WTC11 (cell line): ENCODE measurements around the gene KCNE4. TPM values are rescaled to one million over a fixed set of nuclear protein-coding genes. Genes with fewer than 3 reads are reported as not detected.

ENCODE experiments used
- ATAC-seq: fragments of 200-7000 bp; cut with Tn5 transposase; 2 replicates; pipeline ENCODE4 v1.10.0; 2021; ENCODE audit warnings: mild to moderate bottlenecking, moderate library complexity
- CTCF ChIA-PET: fragments of 300-600 bp; sonication (Branson Sonifier 250); formaldehyde crosslinking; loops from one replicate; lab custom pipeline; 2021; ENCODE audit warnings: antibody characterized with exemption; lab: Charles Lee
- POLR2A ChIA-PET: fragments of 350-600 bp; sonication (Branson Sonifier 250); formaldehyde crosslinking; loops from one replicate; lab custom pipeline; 2021; ENCODE audit warnings: antibody characterized with exemption; lab: Charles Lee
- DNase-seq: peaks from one replicate; pipeline ENCODE4 v3.0.0; 2021; ENCODE audit warnings: low spot score
- H3K27ac Mint-ChIP-seq: 2 replicates; pipeline ENCODE4 v1.8.0; 2021; ENCODE audit warnings: mixed read lengths
- H3K27me3 Mint-ChIP-seq: 2 replicates; pipeline ENCODE4 v1.8.0; 2021; ENCODE audit warnings: low read depth, mild to moderate bottlenecking, moderate library complexity, mixed read lengths
- H3K36me3 Mint-ChIP-seq: 2 replicates; pipeline ENCODE4 v1.8.0; 2021; ENCODE audit warnings: mixed read lengths
- H3K4me1 Mint-ChIP-seq: 2 replicates; pipeline ENCODE4 v1.8.0; 2022; ENCODE audit warnings: mixed read lengths
- H3K4me3 Mint-ChIP-seq: 2 replicates; pipeline ENCODE4 v1.8.0; 2021; ENCODE audit warnings: mild to moderate bottlenecking, moderate library complexity, mixed read lengths
- H3K9me3 Mint-ChIP-seq: 2 replicates; pipeline ENCODE4 v1.8.0; 2021; ENCODE audit warnings: mixed read lengths
- AFF4 ChIP-seq: sonication (generic); formaldehyde crosslinking; IDR thresholded peaks from 2 replicates; pipeline ENCODE4 v1.8.1; 2023; ENCODE audit warnings: mild to moderate bottlenecking, missing genetic modification reagents, borderline replicate concordance
- ARID4B ChIP-seq: sonication (generic); formaldehyde crosslinking; IDR thresholded peaks from 2 replicates; pipeline ENCODE4 v1.8.0; 2023; ENCODE audit warnings: missing genetic modification reagents, mild to moderate bottlenecking, borderline replicate concordance
- CDX4 ChIP-seq: fragments of 250-450 bp; sonication (Bioruptor Pico); IDR thresholded peaks from 2 replicates; pipeline ENCODE4 v1.9.0; 2021; ENCODE audit warnings: moderate library complexity, mild to moderate bottlenecking, inconsistent platforms, borderline replicate concordance
- ELF4 ChIP-seq: sonication (generic); formaldehyde crosslinking; IDR thresholded peaks from 2 replicates; pipeline ENCODE4 v1.8.1; 2022; ENCODE audit warnings: low read depth, mild to moderate bottlenecking, moderate library complexity, missing genetic modification reagents
- EMX1 ChIP-seq: fragments of 250-450 bp; sonication (Bioruptor Pico); IDR thresholded peaks from 2 replicates; pipeline ENCODE4 v1.8.0; 2021; ENCODE audit warnings: mild to moderate bottlenecking
- ESRRA ChIP-seq: sonication (generic); formaldehyde crosslinking; IDR thresholded peaks from 2 replicates; pipeline ENCODE4 v1.8.1; 2022; ENCODE audit warnings: mild to moderate bottlenecking, missing genetic modification reagents, borderline replicate concordance
- GTF2I ChIP-seq: fragments of 250-450 bp; sonication (Bioruptor Pico); conservative IDR thresholded peaks from 2 replicates; pipeline ENCODE4 v1.4.0; 2021; ENCODE audit warnings: mild to moderate bottlenecking
- IRF2 ChIP-seq: sonication (generic); formaldehyde crosslinking; IDR thresholded peaks from 2 replicates; pipeline ENCODE4 v1.8.0; 2022; ENCODE audit warnings: low read depth, missing genetic modification reagents, borderline replicate concordance
- MYBL2 ChIP-seq: sonication (generic); formaldehyde crosslinking; IDR thresholded peaks from 2 replicates; pipeline ENCODE4 v1.8.1; 2023; ENCODE audit warnings: mild to moderate bottlenecking, moderate library complexity, missing genetic modification reagents
- NFATC4 ChIP-seq: fragments of 250-450 bp; sonication (Bioruptor Pico); IDR thresholded peaks from 2 replicates; pipeline ENCODE4 v1.9.0; 2021; ENCODE audit warnings: mild to moderate bottlenecking
- OVOL2 ChIP-seq: fragments of 250-450 bp; sonication (Bioruptor Pico); IDR thresholded peaks from 2 replicates; pipeline ENCODE4 v1.9.0; 2021; ENCODE audit warnings: mild to moderate bottlenecking, borderline replicate concordance
- PRRX2 ChIP-seq: fragments of 250-450 bp; sonication (Bioruptor Pico); IDR thresholded peaks from 2 replicates; pipeline ENCODE4 v1.8.0; 2021; ENCODE audit warnings: mild to moderate bottlenecking
- SP1 ChIP-seq: sonication (generic); formaldehyde crosslinking; conservative IDR thresholded peaks from 2 replicates; pipeline ENCODE4 v1.8.1; 2022; ENCODE audit warnings: missing genetic modification reagents
- ZNF671 ChIP-seq: fragments of 250-450 bp; sonication (Bioruptor Pico); IDR thresholded peaks from 2 replicates; pipeline ENCODE4 v1.8.0; 2021; ENCODE audit warnings: mild to moderate bottlenecking
- total RNA-seq: library from RNA; stranded (reverse); gene quantifications from 3 replicates; pipeline ENCODE4 v1.2.3, GENCODE V29; 2021
- TF ChIP-seq, protein P1 (sequence below): fragments of 250-450 bp; sonication (Bioruptor Pico); IDR thresholded peaks from 2 replicates; pipeline ENCODE4 v1.9.0; 2021; ENCODE audit warnings: mild to moderate bottlenecking
- TF ChIP-seq, protein P2 (sequence below): sonication (generic); formaldehyde crosslinking; IDR thresholded peaks from 2 replicates; pipeline ENCODE4 v1.8.0; 2023; ENCODE audit warnings: missing genetic modification reagents
- TF ChIP-seq, protein P3 (sequence below): sonication (generic); formaldehyde crosslinking; IDR thresholded peaks from 2 replicates; pipeline ENCODE4 v1.8.1; 2022; ENCODE audit warnings: mild to moderate bottlenecking, missing genetic modification reagents, moderate library complexity, borderline replicate concordance
- TF ChIP-seq, protein P4 (sequence below): fragments of 250-450 bp; sonication (Bioruptor Pico); IDR thresholded peaks from 2 replicates; pipeline ENCODE4 v1.9.0; 2021; ENCODE audit warnings: mild to moderate bottlenecking, borderline replicate concordance

Gene KCNE4
- total RNA-seq, 1 experiment from 2014 or later = 0.04 TPM

DNA sequence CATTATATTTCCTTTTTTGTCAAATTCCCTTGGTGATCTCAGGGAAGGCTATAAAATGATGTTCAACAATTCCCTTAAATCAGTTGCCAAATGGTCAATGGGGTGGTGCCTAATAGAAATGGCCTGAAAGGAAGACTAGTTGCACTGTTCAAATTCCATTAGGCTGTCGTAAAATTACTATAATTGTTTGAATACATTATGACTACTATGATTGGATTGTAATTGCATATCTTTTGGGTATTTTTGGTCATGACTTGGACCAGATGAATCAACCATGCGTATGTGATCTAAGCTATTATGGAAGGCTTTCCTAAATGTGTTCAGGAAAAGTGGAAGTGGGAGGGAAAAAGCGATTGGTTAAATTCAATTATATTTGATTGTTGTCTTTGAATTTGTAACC, 41.3 kb upstream of the KCNE4 start:
- H3K27ac Mint-ChIP-seq = no peak overlapping the region
- H3K9me3 Mint-ChIP-seq = peaks cover 9% of the 10 kb centered on the region; the same call in 1 of the 2 replicates
- POLR2A ChIA-PET = no interaction called here
- TF ChIP-seq IRF2 (CRISPR knock-in tag) (no peak), OVOL2 (no peak), ZNF671 (CRISPR knock-in tag) (no peak), SP1 (CRISPR knock-in tag) (no peak), GTF2I (CRISPR knock-in tag) (no peak), ESRRA (CRISPR knock-in tag) (no peak), ARID4B (CRISPR knock-in tag) (no peak), EMX1 (CRISPR knock-in tag) (no peak), PRRX2 (CRISPR knock-in tag) (no peak), NFATC4 (no peak)
- TF ChIP-seq, protein P1, sequence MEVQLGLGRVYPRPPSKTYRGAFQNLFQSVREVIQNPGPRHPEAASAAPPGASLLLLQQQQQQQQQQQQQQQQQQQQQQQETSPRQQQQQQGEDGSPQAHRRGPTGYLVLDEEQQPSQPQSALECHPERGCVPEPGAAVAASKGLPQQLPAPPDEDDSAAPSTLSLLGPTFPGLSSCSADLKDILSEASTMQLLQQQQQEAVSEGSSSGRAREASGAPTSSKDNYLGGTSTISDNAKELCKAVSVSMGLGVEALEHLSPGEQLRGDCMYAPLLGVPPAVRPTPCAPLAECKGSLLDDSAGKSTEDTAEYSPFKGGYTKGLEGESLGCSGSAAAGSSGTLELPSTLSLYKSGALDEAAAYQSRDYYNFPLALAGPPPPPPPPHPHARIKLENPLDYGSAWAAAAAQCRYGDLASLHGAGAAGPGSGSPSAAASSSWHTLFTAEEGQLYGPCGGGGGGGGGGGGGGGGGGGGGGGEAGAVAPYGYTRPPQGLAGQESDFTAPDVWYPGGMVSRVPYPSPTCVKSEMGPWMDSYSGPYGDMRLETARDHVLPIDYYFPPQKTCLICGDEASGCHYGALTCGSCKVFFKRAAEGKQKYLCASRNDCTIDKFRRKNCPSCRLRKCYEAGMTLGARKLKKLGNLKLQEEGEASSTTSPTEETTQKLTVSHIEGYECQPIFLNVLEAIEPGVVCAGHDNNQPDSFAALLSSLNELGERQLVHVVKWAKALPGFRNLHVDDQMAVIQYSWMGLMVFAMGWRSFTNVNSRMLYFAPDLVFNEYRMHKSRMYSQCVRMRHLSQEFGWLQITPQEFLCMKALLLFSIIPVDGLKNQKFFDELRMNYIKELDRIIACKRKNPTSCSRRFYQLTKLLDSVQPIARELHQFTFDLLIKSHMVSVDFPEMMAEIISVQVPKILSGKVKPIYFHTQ = no peak
- TF ChIP-seq, protein P2, sequence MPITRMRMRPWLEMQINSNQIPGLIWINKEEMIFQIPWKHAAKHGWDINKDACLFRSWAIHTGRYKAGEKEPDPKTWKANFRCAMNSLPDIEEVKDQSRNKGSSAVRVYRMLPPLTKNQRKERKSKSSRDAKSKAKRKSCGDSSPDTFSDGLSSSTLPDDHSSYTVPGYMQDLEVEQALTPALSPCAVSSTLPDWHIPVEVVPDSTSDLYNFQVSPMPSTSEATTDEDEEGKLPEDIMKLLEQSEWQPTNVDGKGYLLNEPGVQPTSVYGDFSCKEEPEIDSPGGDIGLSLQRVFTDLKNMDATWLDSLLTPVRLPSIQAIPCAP (CRISPR knock-in tag) = no peak
- TF ChIP-seq, protein P3, sequence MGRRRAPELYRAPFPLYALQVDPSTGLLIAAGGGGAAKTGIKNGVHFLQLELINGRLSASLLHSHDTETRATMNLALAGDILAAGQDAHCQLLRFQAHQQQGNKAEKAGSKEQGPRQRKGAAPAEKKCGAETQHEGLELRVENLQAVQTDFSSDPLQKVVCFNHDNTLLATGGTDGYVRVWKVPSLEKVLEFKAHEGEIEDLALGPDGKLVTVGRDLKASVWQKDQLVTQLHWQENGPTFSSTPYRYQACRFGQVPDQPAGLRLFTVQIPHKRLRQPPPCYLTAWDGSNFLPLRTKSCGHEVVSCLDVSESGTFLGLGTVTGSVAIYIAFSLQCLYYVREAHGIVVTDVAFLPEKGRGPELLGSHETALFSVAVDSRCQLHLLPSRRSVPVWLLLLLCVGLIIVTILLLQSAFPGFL (CRISPR knock-in tag) = no peak
- no peaks in the 10 kb centered on the region; the same call in 1 of the 2 replicates for H3K27me3 Mint-ChIP-seq
- no peaks in the 10 kb centered on the region for H3K36me3 Mint-ChIP-seq
- DNase-seq (no peak), ATAC-seq (no peak)
- CTCF ChIA-PET = no interaction called here
- H3K4me1 Mint-ChIP-seq = no peaks in the 10 kb centered on the region
- no peak overlapping the region for H3K4me3 Mint-ChIP-seq

DNA sequence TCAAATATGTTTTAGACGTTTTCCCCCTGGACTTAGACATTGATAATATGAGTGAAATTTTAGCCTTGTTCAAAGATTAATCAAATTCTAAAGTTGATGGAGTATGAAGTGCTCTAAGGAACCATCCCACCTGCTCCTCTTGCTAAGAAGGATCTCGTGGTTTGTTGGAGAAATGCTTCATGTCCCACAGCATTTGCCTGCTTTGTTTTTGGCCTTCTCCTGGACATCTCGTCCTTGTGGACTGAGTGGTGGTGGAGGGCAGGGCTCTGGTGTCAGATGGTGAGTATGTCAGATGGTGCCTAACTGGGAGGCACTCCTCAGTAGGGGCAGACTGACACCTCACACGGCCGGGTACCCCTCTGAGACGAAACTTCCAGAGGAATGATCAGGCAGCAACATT, 39.7 kb upstream of the KCNE4 start:
- ChIA-PET POLR2A (no interaction called here), CTCF (no interaction called here)
- ATAC-seq (no peak), DNase-seq (no peak)
- Mint-ChIP-seq H3K4me1 (no peaks in the 10 kb centered on the region), H3K9me3 (peaks cover 15% of the 10 kb centered on the region; the same call in 1 of the 2 replicates), H3K27ac (no peak overlapping the region), H3K4me3 (no peak overlapping the region), H3K36me3 (peaks cover 6% of the 10 kb centered on the region; the same call in 1 of the 2 replicates), H3K27me3 (no peaks in the 10 kb centered on the region; the same call in 1 of the 2 replicates)
- no peak for TF ChIP-seq CDX4 (CRISPR knock-in tag)
- no peak for TF ChIP-seq ELF4 (CRISPR knock-in tag)
- TF ChIP-seq, protein P4, sequence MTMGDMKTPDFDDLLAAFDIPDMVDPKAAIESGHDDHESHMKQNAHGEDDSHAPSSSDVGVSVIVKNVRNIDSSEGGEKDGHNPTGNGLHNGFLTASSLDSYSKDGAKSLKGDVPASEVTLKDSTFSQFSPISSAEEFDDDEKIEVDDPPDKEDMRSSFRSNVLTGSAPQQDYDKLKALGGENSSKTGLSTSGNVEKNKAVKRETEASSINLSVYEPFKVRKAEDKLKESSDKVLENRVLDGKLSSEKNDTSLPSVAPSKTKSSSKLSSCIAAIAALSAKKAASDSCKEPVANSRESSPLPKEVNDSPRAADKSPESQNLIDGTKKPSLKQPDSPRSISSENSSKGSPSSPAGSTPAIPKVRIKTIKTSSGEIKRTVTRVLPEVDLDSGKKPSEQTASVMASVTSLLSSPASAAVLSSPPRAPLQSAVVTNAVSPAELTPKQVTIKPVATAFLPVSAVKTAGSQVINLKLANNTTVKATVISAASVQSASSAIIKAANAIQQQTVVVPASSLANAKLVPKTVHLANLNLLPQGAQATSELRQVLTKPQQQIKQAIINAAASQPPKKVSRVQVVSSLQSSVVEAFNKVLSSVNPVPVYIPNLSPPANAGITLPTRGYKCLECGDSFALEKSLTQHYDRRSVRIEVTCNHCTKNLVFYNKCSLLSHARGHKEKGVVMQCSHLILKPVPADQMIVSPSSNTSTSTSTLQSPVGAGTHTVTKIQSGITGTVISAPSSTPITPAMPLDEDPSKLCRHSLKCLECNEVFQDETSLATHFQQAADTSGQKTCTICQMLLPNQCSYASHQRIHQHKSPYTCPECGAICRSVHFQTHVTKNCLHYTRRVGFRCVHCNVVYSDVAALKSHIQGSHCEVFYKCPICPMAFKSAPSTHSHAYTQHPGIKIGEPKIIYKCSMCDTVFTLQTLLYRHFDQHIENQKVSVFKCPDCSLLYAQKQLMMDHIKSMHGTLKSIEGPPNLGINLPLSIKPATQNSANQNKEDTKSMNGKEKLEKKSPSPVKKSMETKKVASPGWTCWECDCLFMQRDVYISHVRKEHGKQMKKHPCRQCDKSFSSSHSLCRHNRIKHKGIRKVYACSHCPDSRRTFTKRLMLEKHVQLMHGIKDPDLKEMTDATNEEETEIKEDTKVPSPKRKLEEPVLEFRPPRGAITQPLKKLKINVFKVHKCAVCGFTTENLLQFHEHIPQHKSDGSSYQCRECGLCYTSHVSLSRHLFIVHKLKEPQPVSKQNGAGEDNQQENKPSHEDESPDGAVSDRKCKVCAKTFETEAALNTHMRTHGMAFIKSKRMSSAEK (CRISPR knock-in tag) = no peak
- no peak for TF ChIP-seq EMX1 (CRISPR knock-in tag)
- no peak for TF ChIP-seq MYBL2 (CRISPR knock-in tag)
- no peak for TF ChIP-seq AFF4
